G401.6 (cell line): Measurements from ENCODE around the gene ASXL1.
A peak's percentile ranks its signal among the peaks of the same experiment; 100 is the strongest.

Experiments used
- FAIRE-seq: peaks from 2 replicates; lab custom pipeline; 2012; peaks lifted over from hg19 to GRCh38; lab: Jason Lieb, UNC

Gene ASXL1

GRCh38 chr20:32482143-32482441 is 124.0 kb downstream of the ASXL1 start:
- no peak for FAIRE-seq

GRCh38 chr20:32482442-32483261 is 124.5 kb downstream of the ASXL1 start:
- no peak for FAIRE-seq

- no peak for FAIRE-seq
These were observed 125.5 kb downstream of the ASXL1 start for GRCh38 chr20:32483351-32484224.

- FAIRE-seq, result no peak
These were observed 126.3 kb downstream of the ASXL1 start for GRCh38 chr20:32484225-32484957.

- FAIRE-seq, result peak; percentile 92
These were observed 127.0 kb downstream of the ASXL1 start for GRCh38 chr20:32484958-32485769.

- FAIRE-seq, result no peak
These were observed 127.8 kb downstream of the ASXL1 start for GRCh38 chr20:32485770-32486478.

- FAIRE-seq, result no peak
These were observed 129.2 kb downstream of the ASXL1 start for GRCh38 chr20:32487381-32487780.

GRCh38 chr20:32488066-32488838 is 130.1 kb downstream of the ASXL1 start:
- no peak for FAIRE-seq
